ENCODE data around the gene ZNF668.

ZNF668 gene

DNA sequence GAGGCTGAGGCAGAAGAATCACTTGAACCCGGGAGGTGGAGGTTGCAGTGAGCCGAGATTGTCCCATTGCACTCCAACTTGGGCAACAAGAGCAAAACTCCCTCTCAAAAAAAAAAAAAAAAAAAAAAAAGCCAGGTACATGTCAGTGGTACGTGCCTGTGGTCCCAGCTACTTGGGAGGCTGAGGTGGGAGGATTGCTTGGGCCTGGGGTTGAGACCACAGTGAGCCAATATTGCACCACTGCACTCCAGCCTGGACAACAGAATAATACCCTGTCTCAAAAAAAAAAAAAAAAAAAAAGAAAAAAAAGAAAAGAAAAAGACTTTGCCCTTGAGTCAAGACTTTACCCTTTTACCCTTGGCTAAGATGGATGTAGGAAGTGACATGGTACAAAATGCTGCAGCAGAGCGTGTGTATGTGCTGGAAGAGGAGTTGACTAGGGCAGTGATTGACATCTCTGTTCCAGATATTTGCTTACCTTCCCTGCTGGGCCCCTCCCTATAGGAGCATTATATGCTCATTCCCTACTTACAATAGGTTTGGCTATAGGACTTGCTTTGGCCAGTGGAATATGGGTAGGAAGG is 30.1 kb downstream of the ZNF668 start:
- H4K8ac ChIP-seq (ENCODE audit: low read depth, low read length) = no peak overlapping the region
- no peak overlapping the region for H3K4me2 ChIP-seq (ENCODE audit: insufficient read depth, low read length, poor library complexity, severe bottlenecking)
- H2AK5ac ChIP-seq (ENCODE audit: low read depth, low read length) = no peak overlapping the region
- H3K9ac ChIP-seq (ENCODE audit: low read depth, low read length, poor library complexity) = no peak overlapping the region
- H3K27ac ChIP-seq (replicated peaks; ENCODE audit: low read length) = no peak overlapping the region
- no peak overlapping the region for H2AFZ ChIP-seq (ENCODE audit: low read length)
- no peaks in the 10 kb centered on the region for H3K9me3 ChIP-seq (replicated peaks in 1 of 2; ENCODE audit: control insufficient read depth in 2 of 2, insufficient read depth in 1 of 2, low read depth in 1 of 2, low read length in 2 of 2)
- no peak overlapping the region for H3K4ac ChIP-seq (ENCODE audit: low read length)
- no peak overlapping the region for H2BK120ac ChIP-seq (ENCODE audit: low read depth, low read length)
- peaks cover 1% of the 10 kb centered on the region for H3K79me1 ChIP-seq (ENCODE audit: low read depth, low read length)
- no peak overlapping the region for H3K23ac ChIP-seq (ENCODE audit: low read depth, low read length, poor library complexity)
- H3K18ac ChIP-seq (ENCODE audit: low read length) = no peak overlapping the region
- H3K27me3 ChIP-seq (ENCODE audit: control insufficient read depth in 3 of 3, insufficient read depth in 3 of 3, low read depth in 1 of 3, low read length in 3 of 3) = no peaks in the 10 kb centered on the region
- H2BK12ac ChIP-seq (ENCODE audit: low read length) = no peak overlapping the region
- no peaks in the 10 kb centered on the region for H3K4me1 ChIP-seq (ENCODE audit: control insufficient read depth in 2 of 2, insufficient read depth in 1 of 2, low read depth in 1 of 2, low read length in 2 of 2)
- H4K91ac ChIP-seq (ENCODE audit: low read depth, low read length, poor library complexity) = no peak overlapping the region
- H3K4me3 ChIP-seq (ENCODE audit: low read length in 2 of 2) = no peak overlapping the region
- WGBS, 2 donors (ENCODE audit: extremely low coverage in 2 of 2, insufficient read length in 2 of 2, insufficient replicate concordance in 1 of 2) = no CpG with 5 or more reads among the region's 4 CpGs
- peaks cover 0 to under 1% of the 10 kb centered on the region in 2 donors for H3K36me3 ChIP-seq (replicated peaks in 1 of 2; ENCODE audit: control insufficient read depth in 2 of 2, insufficient read depth in 2 of 2, low read length in 2 of 2)
- H2BK5ac ChIP-seq (ENCODE audit: low read length) = no peak overlapping the region
- H2BK15ac ChIP-seq (ENCODE audit: low read length) = no peak overlapping the region
- H3K14ac ChIP-seq (ENCODE audit: low read length) = no peak overlapping the region
- DNase-seq (ENCODE audit: low spot score) = no peak

DNA sequence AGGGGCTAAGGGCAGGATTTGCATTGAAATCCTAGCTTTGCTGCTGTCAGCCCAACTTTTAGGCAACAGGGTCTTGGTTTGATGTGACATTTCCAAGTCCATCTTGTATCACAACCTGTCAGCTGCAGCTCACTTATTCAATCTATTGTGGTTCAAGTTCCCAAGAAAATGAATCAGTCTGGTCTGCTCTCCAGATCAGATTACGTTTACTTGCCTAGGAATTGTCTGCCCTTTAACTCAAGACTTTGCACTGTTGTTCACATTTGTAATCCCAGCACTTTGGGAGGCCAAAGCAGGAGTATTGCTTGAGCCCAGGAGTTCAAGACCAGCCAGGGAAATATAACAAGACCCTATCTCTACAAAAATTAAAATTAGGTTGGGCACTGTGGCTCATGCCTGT is 30.7 kb downstream of the ZNF668 start:
- Histone ChIP-seq H3K14ac (ENCODE audit: low read length) (no peak overlapping the region), H2BK12ac (ENCODE audit: low read length) (no peak overlapping the region), H3K18ac (ENCODE audit: low read length) (no peak overlapping the region), H2BK5ac (ENCODE audit: low read length) (no peak overlapping the region), H3K27ac (replicated peaks; ENCODE audit: low read length) (no peak overlapping the region), H3K9me3 (replicated peaks in 1 of 2; ENCODE audit: control insufficient read depth in 2 of 2, insufficient read depth in 1 of 2, low read depth in 1 of 2, low read length in 2 of 2) (no peaks in the 10 kb centered on the region), H3K4me1 (ENCODE audit: control insufficient read depth in 2 of 2, insufficient read depth in 1 of 2, low read depth in 1 of 2, low read length in 2 of 2) (no peaks in the 10 kb centered on the region), H2BK120ac (ENCODE audit: low read depth, low read length) (no peak overlapping the region), H3K36me3 (replicated peaks in 1 of 2; ENCODE audit: control insufficient read depth in 2 of 2, insufficient read depth in 2 of 2, low read length in 2 of 2) (peaks cover 0 to 2% of the 10 kb centered on the region in 2 donors), H3K27me3 (ENCODE audit: control insufficient read depth in 3 of 3, insufficient read depth in 3 of 3, low read depth in 1 of 3, low read length in 3 of 3) (no peaks in the 10 kb centered on the region), H3K4me3 (ENCODE audit: low read length in 2 of 2) (no peak overlapping the region), H4K8ac (ENCODE audit: low read depth, low read length) (no peak overlapping the region), H3K79me1 (ENCODE audit: low read depth, low read length) (peaks cover 1% of the 10 kb centered on the region), H3K9ac (ENCODE audit: low read depth, low read length, poor library complexity) (no peak overlapping the region), H2AK5ac (ENCODE audit: low read depth, low read length) (no peak overlapping the region), H2AFZ (ENCODE audit: low read length) (no peak overlapping the region), H3K4ac (ENCODE audit: low read length) (no peak overlapping the region), H3K23ac (ENCODE audit: low read depth, low read length, poor library complexity) (no peak overlapping the region), H3K4me2 (ENCODE audit: insufficient read depth, low read length, poor library complexity, severe bottlenecking) (no peak overlapping the region), H2BK15ac (ENCODE audit: low read length) (no peak overlapping the region), H4K91ac (ENCODE audit: low read depth, low read length, poor library complexity) (no peak overlapping the region)
- WGBS, 2 donors (ENCODE audit: extremely low coverage in 2 of 2, insufficient read length in 2 of 2, insufficient replicate concordance in 1 of 2) = no CpG with 5 or more reads among the region's 1 CpG
- no peak for DNase-seq (ENCODE audit: low spot score)

DNA sequence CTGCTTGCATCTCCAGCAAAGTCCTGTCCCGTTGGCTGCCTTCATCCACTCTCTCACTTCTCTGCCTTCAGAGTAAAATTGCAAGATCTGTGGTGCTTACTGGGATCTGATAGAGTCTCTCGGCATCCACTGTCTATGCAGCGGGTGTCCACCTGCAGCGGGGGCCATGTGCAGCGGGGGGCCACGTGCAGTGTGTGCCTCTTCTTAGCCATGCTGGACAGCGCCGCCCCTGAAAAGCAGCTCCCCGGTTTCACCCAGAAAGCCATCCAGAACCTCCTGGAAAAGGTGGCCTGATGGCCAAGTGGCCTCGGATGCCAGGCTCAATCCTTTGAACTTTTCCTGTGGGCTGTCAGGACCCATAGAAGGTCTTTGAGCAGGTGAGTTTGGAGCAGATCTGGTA is 31.2 kb downstream of the ZNF668 start:
- DNase-seq (ENCODE audit: low spot score) = no peak
- no peak overlapping the region for H3K27ac ChIP-seq (replicated peaks; ENCODE audit: low read length)
- peaks cover 0 to 3% of the 10 kb centered on the region in 2 donors for H3K36me3 ChIP-seq (replicated peaks in 1 of 2; ENCODE audit: control insufficient read depth in 2 of 2, insufficient read depth in 2 of 2, low read length in 2 of 2)
- no peak overlapping the region for H2AK5ac ChIP-seq (ENCODE audit: low read depth, low read length)
- no peak overlapping the region for H2AFZ ChIP-seq (ENCODE audit: low read length)
- no peak overlapping the region for H3K23ac ChIP-seq (ENCODE audit: low read depth, low read length, poor library complexity)
- H2BK120ac ChIP-seq (ENCODE audit: low read depth, low read length) = no peak overlapping the region
- H3K4me1 ChIP-seq (ENCODE audit: control insufficient read depth in 2 of 2, insufficient read depth in 1 of 2, low read depth in 1 of 2, low read length in 2 of 2) = no peaks in the 10 kb centered on the region
- no peak overlapping the region for H3K14ac ChIP-seq (ENCODE audit: low read length)
- H4K8ac ChIP-seq (ENCODE audit: low read depth, low read length) = no peak overlapping the region
- no peaks in the 10 kb centered on the region for H3K27me3 ChIP-seq (ENCODE audit: control insufficient read depth in 3 of 3, insufficient read depth in 3 of 3, low read depth in 1 of 3, low read length in 3 of 3)
- no peak overlapping the region for H3K4me2 ChIP-seq (ENCODE audit: insufficient read depth, low read length, poor library complexity, severe bottlenecking)
- H3K79me1 ChIP-seq (ENCODE audit: low read depth, low read length) = peaks cover 1% of the 10 kb centered on the region
- H3K9me3 ChIP-seq (replicated peaks in 1 of 2; ENCODE audit: control insufficient read depth in 2 of 2, insufficient read depth in 1 of 2, low read depth in 1 of 2, low read length in 2 of 2) = no peaks in the 10 kb centered on the region
- H2BK15ac ChIP-seq (ENCODE audit: low read length) = no peak overlapping the region
- H3K18ac ChIP-seq (ENCODE audit: low read length) = no peak overlapping the region
- H4K91ac ChIP-seq (ENCODE audit: low read depth, low read length, poor library complexity) = no peak overlapping the region
- no peak overlapping the region for H3K4me3 ChIP-seq (ENCODE audit: low read length in 2 of 2)
- no peak overlapping the region for H2BK12ac ChIP-seq (ENCODE audit: low read length)
- no peak overlapping the region for H3K4ac ChIP-seq (ENCODE audit: low read length)
- H2BK5ac ChIP-seq (ENCODE audit: low read length) = no peak overlapping the region
- no CpG with 5 or more reads among the region's 10 CpGs for WGBS, 2 donors (ENCODE audit: extremely low coverage in 2 of 2, insufficient read length in 2 of 2, insufficient replicate concordance in 1 of 2)
- H3K9ac ChIP-seq (ENCODE audit: low read depth, low read length, poor library complexity) = no peak overlapping the region

DNA sequence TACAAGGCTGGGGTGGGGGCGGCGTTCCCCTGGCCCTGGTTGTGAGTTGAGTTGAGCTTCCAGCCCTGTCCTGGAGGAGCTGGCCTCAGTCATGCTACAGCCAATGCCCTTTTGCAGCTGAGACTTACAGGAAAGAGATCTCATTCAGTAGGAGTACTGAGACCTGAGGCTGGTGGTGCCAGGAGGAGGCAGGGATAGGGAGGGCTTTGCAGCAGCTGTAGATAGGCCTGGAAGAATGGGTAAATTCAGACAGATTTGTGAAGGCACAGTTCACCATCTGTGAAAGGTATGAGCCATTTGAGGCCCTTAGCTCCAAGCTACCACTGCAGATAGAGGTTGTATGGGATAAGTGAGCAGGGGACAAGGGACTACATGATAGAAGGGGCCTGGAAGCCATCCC is 35.0 kb downstream of the ZNF668 start:
- Histone ChIP-seq H3K27me3 (ENCODE audit: control insufficient read depth in 3 of 3, insufficient read depth in 3 of 3, low read depth in 1 of 3, low read length in 3 of 3) (no peaks in the 10 kb centered on the region), H2AK5ac (ENCODE audit: low read depth, low read length) (no peak overlapping the region), H4K8ac (ENCODE audit: low read depth, low read length) (no peak overlapping the region), H2AFZ (ENCODE audit: low read length) (no peak overlapping the region), H3K4me2 (ENCODE audit: insufficient read depth, low read length, poor library complexity, severe bottlenecking) (no peak overlapping the region), H3K79me1 (ENCODE audit: low read depth, low read length) (peaks cover 3% of the 10 kb centered on the region), H2BK5ac (ENCODE audit: low read length) (no peak overlapping the region), H3K23ac (ENCODE audit: low read depth, low read length, poor library complexity) (no peak overlapping the region), H2BK12ac (ENCODE audit: low read length) (no peak overlapping the region), H3K14ac (ENCODE audit: low read length) (no peak overlapping the region), H3K9me3 (replicated peaks in 1 of 2; ENCODE audit: control insufficient read depth in 2 of 2, insufficient read depth in 1 of 2, low read depth in 1 of 2, low read length in 2 of 2) (no peaks in the 10 kb centered on the region), H3K18ac (ENCODE audit: low read length) (no peak overlapping the region), H3K4me3 (ENCODE audit: low read length in 2 of 2) (no peak overlapping the region), H3K4ac (ENCODE audit: low read length) (no peak overlapping the region), H4K91ac (ENCODE audit: low read depth, low read length, poor library complexity) (no peak overlapping the region), H2BK120ac (ENCODE audit: low read depth, low read length) (no peak overlapping the region), H2BK15ac (ENCODE audit: low read length) (no peak overlapping the region), H3K9ac (ENCODE audit: low read depth, low read length, poor library complexity) (no peak overlapping the region), H3K4me1 (ENCODE audit: control insufficient read depth in 2 of 2, insufficient read depth in 1 of 2, low read depth in 1 of 2, low read length in 2 of 2) (no peaks in the 10 kb centered on the region), H3K36me3 (replicated peaks in 1 of 2; ENCODE audit: control insufficient read depth in 2 of 2, insufficient read depth in 2 of 2, low read length in 2 of 2) (peaks cover 0 to 5% of the 10 kb centered on the region in 2 donors), H3K27ac (replicated peaks; ENCODE audit: low read length) (no peak overlapping the region)
- WGBS, 2 donors (ENCODE audit: extremely low coverage in 2 of 2, insufficient read length in 2 of 2, insufficient replicate concordance in 1 of 2) = no CpG with 5 or more reads among the region's 2 CpGs
- DNase-seq (ENCODE audit: low spot score) = no peak

All from neuronal stem cell (in vitro differentiated cells).